C4-2B (cell line): Measurements from ENCODE around the gene NLGN4X.
A peak's percentile ranks its signal among the peaks of the same experiment; 100 is the strongest.

Experiments
- H3K27ac ChIP-seq: fragments of 450-650 bp; 2 replicates; pipeline ENCODE4 v1.5.1; 2017
- ZFX ChIP-seq: fragments of 450-650 bp; IDR thresholded peaks from 2 replicates; pipeline ENCODE4 v1.6.1; 2017
- TF ChIP-seq, protein P1 (sequence below): fragments of 450-650 bp; conservative IDR thresholded peaks from 2 replicates; pipeline ENCODE4 v1.5.1; 2017; ENCODE audit warnings: mild to moderate bottlenecking

The NLGN4X gene

DNA sequence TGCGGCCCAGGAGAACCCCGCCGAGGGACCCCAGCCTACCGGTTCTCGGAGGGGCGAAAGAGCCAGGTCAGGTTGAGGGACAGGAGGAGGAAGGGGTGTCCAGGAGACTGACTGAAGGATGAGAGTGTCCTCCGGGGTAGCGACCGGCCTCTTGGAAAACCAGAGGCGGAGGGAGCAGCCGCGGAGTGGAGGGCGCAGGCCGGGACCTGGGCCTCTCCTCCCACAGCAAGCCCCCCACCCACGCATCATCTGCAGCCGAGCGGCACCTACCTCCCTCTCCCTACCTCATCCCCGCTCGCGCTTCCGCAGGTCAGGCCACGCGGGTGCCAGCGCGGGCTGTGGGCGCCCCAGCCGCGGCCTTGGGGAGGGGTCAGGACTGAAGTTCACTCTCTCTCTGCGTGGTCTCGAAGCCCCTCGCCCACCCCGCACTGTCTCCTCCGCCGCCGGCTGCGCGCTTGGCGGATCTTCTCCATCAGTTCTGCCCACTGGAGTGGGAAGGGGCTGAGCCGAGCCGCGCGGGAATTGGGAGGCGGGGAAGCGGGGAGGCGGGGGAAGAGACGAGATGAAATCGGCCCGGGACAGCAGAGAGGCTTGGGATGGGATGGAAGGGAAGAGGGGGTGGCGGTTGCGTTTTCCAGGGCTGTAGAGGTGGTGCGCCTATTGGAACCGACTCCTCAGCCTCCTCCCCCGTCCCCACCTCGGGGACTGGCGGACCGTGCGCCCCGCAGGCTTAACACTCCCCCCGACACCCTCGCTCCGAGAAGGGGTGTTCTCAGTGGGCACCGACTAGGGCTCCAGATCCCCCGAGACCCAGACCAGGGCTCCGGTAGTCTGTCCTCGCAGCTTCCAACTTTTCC lies 1.8 kb downstream of the NLGN4X start:
- no peak overlapping the region for H3K27ac ChIP-seq
- no peak for TF ChIP-seq ZFX
- TF ChIP-seq, protein P1, sequence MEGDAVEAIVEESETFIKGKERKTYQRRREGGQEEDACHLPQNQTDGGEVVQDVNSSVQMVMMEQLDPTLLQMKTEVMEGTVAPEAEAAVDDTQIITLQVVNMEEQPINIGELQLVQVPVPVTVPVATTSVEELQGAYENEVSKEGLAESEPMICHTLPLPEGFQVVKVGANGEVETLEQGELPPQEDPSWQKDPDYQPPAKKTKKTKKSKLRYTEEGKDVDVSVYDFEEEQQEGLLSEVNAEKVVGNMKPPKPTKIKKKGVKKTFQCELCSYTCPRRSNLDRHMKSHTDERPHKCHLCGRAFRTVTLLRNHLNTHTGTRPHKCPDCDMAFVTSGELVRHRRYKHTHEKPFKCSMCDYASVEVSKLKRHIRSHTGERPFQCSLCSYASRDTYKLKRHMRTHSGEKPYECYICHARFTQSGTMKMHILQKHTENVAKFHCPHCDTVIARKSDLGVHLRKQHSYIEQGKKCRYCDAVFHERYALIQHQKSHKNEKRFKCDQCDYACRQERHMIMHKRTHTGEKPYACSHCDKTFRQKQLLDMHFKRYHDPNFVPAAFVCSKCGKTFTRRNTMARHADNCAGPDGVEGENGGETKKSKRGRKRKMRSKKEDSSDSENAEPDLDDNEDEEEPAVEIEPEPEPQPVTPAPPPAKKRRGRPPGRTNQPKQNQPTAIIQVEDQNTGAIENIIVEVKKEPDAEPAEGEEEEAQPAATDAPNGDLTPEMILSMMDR = no peak

DNA sequence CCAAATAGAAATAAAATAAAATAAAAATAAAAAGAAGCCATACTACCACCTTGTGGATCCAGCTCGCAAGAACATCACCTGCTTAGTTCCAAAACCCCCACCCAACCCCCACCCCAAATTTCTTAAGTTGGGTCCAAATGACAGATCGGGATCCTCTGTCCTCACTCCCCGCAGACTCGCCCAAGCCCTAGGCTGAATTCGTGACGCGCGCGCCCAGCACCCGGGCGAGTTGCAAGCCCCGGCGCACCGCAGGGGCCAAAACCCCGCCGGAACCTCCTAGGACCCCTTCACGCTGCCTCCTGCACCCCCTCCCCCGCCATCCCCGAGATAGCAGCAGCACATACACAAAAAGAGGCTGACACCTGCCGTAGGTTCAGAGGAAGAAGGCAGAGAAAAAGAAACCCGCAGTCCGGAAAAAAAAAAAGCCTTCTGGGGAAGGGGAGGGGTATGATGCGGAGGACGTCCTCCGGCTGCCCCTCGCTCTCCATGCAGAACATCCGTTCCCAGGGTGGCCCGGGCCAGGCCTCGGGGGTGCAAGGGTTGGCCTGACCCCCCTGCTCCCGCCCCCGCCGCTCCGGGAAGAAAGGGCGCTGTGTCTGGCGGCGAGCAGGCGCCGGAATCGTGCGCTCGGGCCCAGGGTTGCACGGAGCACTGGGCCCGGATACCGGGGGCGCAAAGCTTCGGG lies 2.6 kb downstream of the NLGN4X start:
- no peak overlapping the region for H3K27ac ChIP-seq
- TF ChIP-seq, protein P1 = peak; percentile 12; the same call in 1 of the 2 replicates
- no peak for TF ChIP-seq ZFX

DNA sequence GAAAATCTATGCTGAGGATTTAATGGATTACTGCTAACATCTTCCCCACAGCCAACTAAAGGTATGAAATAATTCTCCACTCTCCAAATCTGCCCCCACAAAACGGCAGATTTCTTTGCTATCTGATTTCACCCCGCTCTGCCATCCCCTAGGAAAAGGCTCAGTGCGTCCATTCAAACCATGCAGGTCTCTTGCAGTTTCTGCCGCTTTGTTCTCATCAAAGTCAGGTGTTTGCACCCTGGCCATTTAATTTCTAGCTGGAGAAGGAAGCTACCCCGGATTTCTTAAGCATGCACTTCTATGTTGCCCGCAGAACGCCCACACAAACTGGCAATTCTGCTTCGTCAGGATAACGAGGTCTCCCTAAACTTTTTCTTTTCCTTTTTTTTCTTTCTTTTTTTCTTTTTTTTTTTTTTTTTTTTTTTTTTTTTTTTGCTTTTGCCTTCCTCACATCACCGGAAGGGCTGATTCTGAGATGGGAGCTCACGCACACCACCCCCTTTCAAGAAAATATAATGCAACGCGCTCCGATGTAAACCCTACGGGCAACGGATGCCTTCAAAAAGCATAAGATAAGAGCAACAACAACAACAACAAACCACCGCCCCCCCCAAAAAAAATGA lies 3.3 kb downstream of the NLGN4X start:
- no peak overlapping the region for H3K27ac ChIP-seq
- no peak for TF ChIP-seq ZFX
- TF ChIP-seq, protein P1 = no peak

DNA sequence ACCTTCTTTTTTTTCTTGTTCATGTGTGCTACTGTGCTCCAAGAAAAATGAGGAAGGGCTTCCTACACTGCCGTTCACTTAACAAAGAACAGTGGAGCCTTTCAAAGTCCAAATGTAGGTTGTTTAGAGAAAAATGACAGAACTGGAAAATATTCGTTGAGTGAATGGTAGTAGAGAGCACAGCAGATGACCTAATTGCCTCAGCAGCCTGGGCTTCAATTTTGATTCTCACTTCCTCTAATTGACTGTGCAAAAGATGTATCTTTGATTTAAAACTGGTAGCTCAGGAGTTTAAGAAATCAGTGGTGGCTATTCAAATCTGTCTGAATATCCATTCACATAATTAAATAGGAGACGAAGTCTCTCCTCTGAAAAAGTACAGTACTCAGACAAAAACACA lies 5.2 kb downstream of the NLGN4X start:
- TF ChIP-seq, protein P1 = no peak
- TF ChIP-seq ZFX = no peak

DNA sequence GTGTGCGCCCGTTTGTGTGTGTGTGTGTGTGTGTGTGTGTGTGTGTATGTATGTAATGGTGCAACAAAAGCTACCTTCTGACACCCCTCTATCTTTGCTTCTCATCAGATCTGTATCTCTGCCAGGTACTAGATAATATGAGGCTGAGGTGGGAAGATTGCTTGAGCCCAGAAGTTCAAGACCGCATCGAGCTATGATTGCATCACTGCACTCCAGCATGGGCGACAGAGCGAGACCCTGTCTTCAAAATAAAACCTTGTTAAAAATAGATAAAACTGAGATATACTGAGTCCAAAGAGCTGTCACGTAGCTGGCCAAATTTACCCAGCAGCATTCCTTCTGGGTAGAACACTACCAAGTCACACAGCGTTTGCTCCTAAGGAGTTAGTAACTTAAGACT lies 18.4 kb downstream of the NLGN4X start:
- H3K27ac ChIP-seq = no peak overlapping the region
- no peak for TF ChIP-seq ZFX
- TF ChIP-seq, protein P1 = no peak

More for the DNA sequence above, 5.2 kb downstream of the NLGN4X start:
- no peak overlapping the region for H3K27ac ChIP-seq

DNA sequence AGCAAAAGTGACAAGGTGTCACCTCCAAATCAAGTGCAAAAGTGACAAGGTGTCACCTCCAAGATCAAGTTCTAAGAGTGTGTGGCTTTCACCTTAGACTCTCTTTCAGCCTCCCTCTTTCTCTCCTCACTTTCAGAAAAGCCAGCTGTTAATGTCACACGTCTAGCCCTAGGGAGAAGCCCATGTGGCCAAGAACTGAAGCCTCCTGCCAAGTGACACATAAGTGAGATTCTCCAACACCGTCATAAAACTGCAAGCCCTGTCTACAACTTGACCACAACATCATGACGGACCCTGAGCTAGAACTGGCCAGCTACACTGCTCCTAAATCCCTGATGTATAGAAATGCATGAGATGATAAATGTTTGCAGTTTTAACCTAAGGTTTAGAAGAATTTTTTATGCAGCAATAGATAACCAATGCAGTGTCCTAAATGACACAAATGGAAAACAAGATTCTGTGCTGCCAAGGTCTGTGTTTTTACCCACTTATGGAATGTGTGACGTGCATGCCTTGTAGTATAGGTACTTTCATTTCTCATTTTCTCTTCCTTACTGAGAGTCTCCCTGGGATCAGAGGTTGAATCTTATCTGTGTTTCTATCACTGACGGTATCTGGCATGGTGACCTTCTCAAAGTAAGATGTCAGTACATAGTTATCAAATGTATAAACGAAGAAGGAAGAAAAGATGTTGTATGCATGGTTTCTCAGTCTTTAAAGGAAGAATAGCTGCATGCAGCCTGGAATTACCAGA lies 25.0 kb downstream of the NLGN4X start:
- no peak overlapping the region for H3K27ac ChIP-seq
- TF ChIP-seq, protein P1 = no peak
- TF ChIP-seq ZFX = no peak
